Stimulated activated CD8-positive, alpha-beta memory T cell treated with anti-CD3 and anti-CD28 coated beads, Interleukin-4, amount 100 ng/mL, for 24 hours (primary cell): Measurements from ENCODE around the gene EPHA8.

ENCODE experiments used
- DNase-seq: peaks from one replicate; pipeline ENCODE4 v3.0.0-alpha.2; 2020; ENCODE audit warnings: low read depth

EPHA8 gene

GRCh38 chr1:22618056-22618455 is 54.8 kb downstream of the EPHA8 start:
- no peak for DNase-seq

- no peak for DNase-seq
Observed at GRCh38 chr1:22619252-22619651, 56.0 kb downstream of the EPHA8 start.

GRCh38 chr1:22619798-22620197 is 56.5 kb downstream of the EPHA8 start:
- no peak for DNase-seq

DNA sequence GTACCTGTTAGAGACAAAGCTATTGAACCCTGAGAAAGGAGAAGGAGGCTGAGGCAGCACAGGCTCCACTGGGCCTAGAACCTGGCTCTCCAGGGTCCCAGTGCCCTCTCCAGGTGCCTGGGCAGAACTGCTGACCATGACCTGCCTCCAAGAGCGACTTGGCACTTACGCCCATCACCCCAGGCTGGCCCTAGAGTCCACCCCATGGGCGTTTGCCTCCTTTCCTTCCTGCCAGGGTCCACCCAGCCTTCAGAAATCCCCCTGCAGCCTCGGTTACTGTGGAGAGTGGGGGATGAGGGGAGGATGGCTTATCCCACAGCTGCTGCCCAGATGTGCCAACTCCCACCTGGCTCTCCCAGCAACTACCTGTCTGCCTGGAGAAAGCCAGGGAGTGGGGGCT is 58.5 kb downstream of the EPHA8 start:
- DNase-seq = no peak

- no peak for DNase-seq
Observed at GRCh38 chr1:22625262-22625925, 62.1 kb downstream of the EPHA8 start.

DNA sequence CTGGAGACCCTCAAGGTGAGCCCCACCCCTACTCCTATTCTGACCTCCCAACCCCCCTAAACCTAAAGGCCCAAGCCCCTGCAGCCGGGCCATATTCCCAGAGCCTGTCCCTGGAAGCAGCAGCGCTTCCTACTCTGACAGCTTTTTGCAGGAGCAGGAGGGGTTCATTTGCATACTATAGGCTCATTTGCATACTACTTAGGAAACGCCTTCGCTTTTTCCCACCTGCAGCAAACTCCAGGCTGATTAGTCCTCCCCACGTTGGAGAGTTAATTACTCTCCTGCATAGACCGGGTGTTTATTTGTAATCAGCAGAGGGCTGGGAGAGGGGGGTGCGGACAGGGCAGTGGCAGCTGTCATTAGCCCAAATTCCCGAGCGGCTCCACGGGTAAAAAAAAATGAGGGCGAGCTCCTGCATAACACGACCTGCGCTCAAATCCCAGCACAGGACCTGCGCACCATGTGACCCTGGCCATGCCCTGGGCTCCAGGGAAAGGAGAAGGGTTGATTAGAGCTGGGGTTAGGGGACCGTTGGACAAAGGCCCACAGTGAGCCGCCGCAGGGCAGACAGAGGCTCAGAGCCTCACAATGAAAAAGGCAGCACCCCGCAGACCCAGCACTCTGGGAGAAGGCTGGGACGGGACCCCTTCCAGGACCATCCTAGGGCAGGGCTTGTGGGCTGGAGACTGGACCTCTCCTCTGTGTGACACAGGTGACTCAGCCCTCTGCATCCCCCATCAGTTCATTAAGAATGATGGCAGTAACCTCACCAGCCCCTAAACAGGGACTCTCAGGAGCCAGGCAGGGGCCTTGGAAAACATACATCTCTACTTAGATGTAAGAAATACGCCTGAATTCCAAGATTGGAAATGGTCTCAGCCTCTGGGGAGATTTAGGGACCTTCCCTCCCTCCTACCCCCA is 63.2 kb downstream of the EPHA8 start:
- no peak for DNase-seq

GRCh38 chr1:22627331-22627730 is 64.0 kb downstream of the EPHA8 start:
- no peak for DNase-seq

GRCh38 chr1:22628698-22629444 is 65.6 kb downstream of the EPHA8 start:
- no peak for DNase-seq

DNA sequence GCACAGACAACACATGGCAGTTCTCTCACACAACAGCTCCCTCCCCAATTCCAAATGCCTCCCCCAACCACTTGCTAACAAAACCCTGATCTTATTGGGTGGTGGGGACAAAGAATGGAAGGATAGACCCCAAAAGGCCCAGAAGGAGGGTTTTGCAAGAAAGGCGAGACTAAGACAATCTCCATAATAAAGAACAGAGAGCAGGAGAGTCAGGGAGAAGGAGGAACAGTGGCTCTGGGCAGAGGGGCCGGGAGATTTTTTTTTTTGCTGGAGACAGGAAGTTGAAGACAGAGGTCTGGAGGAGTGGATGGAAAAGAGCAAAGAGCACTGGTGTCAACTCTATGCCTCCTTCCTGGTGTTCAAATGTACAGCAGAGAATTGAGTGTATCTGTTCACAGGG is 66.6 kb downstream of the EPHA8 start:
- no peak for DNase-seq

DNA sequence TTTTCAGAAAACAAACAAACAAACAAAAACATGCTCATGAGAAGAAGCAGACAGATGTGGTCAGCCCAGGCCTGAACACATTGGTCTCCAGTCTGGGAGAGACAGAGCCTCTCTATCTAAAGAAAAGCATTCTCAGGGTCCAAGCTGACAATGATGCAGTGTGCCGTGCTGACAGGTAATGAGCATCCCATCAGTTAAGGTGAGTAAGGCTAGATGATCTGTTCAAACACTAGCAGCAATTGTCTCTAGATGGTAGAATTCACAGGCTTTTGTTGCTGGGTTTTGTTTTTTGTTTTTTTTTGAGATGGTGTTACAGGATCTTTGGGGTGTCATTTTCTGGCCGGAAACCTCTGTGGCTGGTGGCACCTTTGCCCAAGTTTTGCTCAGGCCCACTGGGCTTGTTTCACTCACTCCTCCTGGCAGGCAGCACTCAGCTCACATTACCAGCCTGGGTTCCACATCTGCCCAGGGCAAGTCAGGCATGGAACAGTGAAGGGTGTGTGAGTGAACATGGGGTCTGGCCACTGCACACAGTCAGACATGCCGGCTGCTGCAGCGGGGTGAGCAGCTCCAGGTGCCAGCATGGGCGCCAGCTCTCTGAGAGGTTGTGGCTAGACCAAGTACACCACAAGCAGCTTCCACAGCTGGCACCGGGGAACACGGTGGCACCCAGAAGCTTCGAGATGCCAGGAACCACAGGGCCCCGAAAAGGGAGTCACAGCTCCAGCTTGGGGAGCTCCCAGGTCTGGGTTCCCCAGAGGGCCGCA is 70.6 kb downstream of the EPHA8 start:
- DNase-seq = no peak

- DNase-seq = no peak
Observed at GRCh38 chr1:22635436-22635835, 72.1 kb downstream of the EPHA8 start.

DNA sequence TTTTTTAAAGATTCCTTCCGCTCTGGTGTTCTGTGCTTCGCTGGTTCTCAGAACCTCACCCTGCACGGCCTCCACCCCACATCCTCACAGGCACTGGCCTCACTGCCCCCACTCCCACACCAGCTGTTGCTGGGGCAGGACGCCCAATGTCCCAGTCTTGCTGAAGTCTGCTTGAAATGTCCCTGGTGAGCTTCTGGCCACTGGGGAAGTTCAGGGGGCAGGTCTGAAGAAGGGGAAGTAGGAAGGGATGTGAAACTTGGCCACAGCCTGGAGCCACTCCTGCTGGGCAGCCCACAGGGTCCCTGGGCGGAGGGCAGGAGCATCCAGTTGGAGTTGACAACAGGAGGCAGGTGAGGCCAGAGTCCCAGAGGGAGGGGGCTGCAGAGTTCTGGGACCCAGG is 73.1 kb downstream of the EPHA8 start, which contains the start of gene C1QA:
Gene C1QA, plus strand, starts transcription at position 276 of the 400 bp plus-strand sequence. CDS start 989 bp downstream, outside the sequence.
- DNase-seq = no peak

- no peak for DNase-seq
Observed at GRCh38 chr1:22636927-22637326, 73.6 kb downstream of the EPHA8 start.

DNA sequence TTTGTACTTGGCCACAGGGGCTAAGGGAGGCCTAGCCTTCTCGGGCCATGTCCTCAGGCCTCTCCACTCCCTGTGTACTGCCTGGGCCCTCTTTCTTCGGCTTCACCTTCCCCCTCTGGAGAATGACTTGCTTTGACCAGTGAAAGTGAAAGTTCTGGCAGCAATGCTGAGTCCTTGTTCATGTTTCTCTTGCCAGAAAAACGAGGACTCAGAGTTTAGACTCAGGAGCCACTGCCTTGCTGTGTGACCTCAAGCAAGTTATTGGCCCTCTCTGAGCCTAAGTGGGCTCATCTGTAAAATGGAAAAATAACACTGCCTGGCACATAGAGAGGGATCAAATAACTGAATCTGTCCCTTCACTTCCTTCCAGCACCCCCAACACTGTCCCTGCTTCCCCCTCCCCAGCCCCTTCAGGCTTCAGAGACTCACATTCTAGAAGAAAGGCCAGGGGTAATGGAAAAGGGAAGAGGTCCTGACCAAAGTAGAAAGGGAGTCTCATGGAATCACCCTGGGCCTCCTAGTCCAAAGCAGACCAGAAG is 74.7 kb downstream of the EPHA8 start:
- no peak for DNase-seq

- no peak for DNase-seq
Observed at GRCh38 chr1:22638476-22639234, 75.4 kb downstream of the EPHA8 start.

GRCh38 chr1:22639286-22639685 is 76.0 kb downstream of the EPHA8 start:
- no peak for DNase-seq

- DNase-seq = no peak
Observed at GRCh38 chr1:22641247-22641646, 78.0 kb downstream of the EPHA8 start.

GRCh38 chr1:22641906-22642636 is 78.8 kb downstream of the EPHA8 start:
- DNase-seq = peak; percentile 52

DNA sequence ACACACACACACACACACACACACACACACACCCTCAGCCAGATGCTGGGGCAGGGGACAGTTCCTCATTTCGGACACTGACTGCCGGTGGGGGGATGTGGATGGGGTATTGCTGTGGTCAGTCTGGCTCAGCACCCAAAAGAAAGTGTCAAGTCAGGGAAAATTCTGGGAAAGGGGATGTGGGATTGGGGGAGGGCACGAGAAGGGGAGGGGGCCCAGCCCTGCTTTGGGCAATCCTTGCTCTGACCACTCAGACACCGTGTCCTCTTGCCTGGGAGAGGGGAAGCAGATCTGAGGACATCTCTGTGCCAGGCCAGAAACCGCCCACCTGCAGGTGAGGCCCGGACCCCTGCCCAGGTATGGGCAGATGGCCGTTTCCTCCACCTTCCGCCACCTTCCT is 80.1 kb downstream of the EPHA8 start, which contains the start of gene C1QC:
Gene C1QC, plus strand, starts transcription at position 253 of the 400 bp plus-strand sequence. CDS start 391 bp downstream, outside the sequence.
- no peak for DNase-seq

GRCh38 chr1:22643928-22644327 is 80.6 kb downstream of the EPHA8 start:
- no peak for DNase-seq
